Left colon (tissue), 2 donors: ENCODE data around the gene MAD1L1. TPM values are rescaled to one million over a fixed set of nuclear protein-coding genes. Genes with fewer than 3 reads are reported as not detected.
A peak's percentile ranks its signal among the peaks of the same experiment; 100 is the strongest.

ENCODE experiments used
- ATAC-seq: fragments of 200-7000 bp; cut with Tn5 transposase; one replicate; pipeline ENCODE4 v1.9.1; 2020; ENCODE audit warnings: mild to moderate bottlenecking, moderate library complexity
- DNase-seq, 2 donors: peaks; one replicate each; pipeline ENCODE4 v3.0.0-alpha.2; 2020
- intact Hi-C, 2 donors: fragments of 100-400 bp; cut with DNase I in 1 of 2; cut with micrococcal nuclease in 1 of 2; formaldehyde crosslinking; loops; one replicate each; pipeline versions ENCODE4 v1.11.2 to v1.14.0; 2022; cut with DNase I, micrococcal nuclease
- total RNA-seq, 2 donors: library from RNA; stranded (reverse); fragmentation: NEBNext Ultra II Directional; extraction: Animal tissue kit (Norgen Biotek cat#: 25700); gene quantifications; one replicate each; pipeline ENCODE4 v1.2.1, GENCODE V29; 2021
- donor health status: DM: no; HTN: no; CAD: no.
- donor health status: DM: yes; HTN: yes; CAD: no.

The MAD1L1 gene
- total RNA-seq, 2 donors from 2014 or later, result 22.1 to 28.2 TPM

DNA sequence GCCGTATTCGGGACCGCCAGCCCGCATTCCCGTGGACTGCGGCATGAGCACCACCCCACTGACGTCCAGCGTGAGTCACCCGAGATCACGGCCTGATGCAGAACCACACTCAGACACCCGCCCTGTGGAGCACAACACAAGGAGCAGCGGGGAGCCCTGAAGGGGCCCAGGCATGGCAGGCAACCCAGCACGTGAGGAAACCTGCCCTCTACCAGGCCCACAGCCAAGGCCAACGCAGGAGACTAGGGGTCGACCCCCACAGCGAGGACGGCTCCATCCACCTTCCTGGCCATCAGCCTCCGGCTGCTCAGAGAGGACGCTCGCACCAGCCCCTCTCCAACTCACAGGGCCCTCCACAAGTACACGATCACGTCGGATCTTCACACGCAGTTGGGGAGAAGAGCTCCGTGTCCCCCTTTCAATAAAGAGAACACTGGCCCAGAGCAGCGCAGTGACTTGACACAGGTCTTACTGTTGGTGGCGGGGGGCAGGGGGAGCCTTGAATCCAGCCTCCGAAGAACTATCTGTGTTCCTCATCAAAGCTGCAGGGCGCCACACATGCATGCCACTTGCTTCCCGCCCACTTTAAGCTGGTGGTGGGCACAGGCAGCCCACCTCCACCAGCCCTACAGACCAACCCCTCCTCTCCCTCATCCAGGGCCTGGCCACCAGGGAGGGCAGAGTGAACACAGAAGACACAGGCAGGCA is 22.0 kb downstream of the MAD1L1 start:
- ATAC-seq (no peak), DNase-seq (no peak)
- intact Hi-C loops, result loop anchor here in 1 of 2 donors (5.0 to 10.0 kb wide), 2 partner anchors 546 to 628 kb away; no protein-coding TSS in a partner anchor

- intact Hi-C loops, result loop anchor here in 1 of 2 donors (5.0 to 10.0 kb wide), 2 partner anchors 545 to 628 kb away; no protein-coding TSS in a partner anchor
- no peak for DNase-seq
- no peak for ATAC-seq
Observed at GRCh38 chr7:2209961-2210323, 22.8 kb downstream of the MAD1L1 start.

GRCh38 chr7:2209146-2209960 is 23.4 kb downstream of the MAD1L1 start:
- intact Hi-C loops, result no loop called here
- peak; percentile 38 to 72 for DNase-seq
- ATAC-seq, result peak; percentile 87

GRCh38 chr7:2208712-2209111 is 24.0 kb downstream of the MAD1L1 start:
- intact Hi-C loops, result no loop called here
- no peak for DNase-seq
- ATAC-seq, result no peak

DNA sequence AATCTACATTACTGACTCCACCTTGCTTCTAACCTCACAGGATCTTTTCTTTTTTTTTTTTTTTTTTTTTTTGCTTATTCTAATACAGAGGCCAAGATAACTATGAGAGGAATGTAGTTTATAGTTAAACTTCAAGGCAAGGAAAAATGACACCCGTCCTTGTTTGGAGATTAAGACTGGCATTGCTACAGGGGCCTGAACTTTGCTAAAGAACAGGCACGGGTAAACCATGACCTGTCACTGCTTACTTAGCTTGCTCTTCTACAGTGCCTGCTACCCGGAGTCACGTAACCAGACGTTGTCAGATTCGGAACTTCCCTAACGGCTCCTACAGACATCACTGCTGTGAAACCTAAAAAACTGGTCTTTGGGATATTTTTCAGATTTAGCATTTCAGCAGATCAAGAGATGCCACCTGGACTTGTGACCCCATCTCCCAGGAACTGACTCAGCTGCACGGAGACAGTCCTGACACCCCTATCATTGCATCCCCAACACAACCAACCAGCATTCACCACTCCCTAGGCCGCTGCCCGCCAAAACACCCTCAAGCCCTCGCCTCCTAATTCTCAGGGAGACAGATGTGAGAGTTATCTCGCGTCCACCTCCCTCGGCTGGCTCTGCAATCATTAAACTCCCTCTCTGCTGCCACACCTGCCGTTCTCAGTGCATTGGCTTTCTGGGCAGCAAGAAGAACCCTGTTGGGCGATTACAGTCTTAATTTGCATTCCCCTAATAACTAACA is 27.5 kb downstream of the MAD1L1 start:
- intact Hi-C loops, result no loop called here
- ATAC-seq, result no peak

GRCh38 chr7:2204446-2204845 is 28.3 kb downstream of the MAD1L1 start:
- no peak for ATAC-seq
- intact Hi-C loops, result no loop called here
- DNase-seq, result no peak

More for the DNA sequence above, 27.5 kb downstream of the MAD1L1 start:
- no peak for DNase-seq

GRCh38 chr7:2203766-2204300 is 28.9 kb downstream of the MAD1L1 start:
- intact Hi-C loops, result no loop called here
- ATAC-seq (no peak), DNase-seq (no peak)

DNA sequence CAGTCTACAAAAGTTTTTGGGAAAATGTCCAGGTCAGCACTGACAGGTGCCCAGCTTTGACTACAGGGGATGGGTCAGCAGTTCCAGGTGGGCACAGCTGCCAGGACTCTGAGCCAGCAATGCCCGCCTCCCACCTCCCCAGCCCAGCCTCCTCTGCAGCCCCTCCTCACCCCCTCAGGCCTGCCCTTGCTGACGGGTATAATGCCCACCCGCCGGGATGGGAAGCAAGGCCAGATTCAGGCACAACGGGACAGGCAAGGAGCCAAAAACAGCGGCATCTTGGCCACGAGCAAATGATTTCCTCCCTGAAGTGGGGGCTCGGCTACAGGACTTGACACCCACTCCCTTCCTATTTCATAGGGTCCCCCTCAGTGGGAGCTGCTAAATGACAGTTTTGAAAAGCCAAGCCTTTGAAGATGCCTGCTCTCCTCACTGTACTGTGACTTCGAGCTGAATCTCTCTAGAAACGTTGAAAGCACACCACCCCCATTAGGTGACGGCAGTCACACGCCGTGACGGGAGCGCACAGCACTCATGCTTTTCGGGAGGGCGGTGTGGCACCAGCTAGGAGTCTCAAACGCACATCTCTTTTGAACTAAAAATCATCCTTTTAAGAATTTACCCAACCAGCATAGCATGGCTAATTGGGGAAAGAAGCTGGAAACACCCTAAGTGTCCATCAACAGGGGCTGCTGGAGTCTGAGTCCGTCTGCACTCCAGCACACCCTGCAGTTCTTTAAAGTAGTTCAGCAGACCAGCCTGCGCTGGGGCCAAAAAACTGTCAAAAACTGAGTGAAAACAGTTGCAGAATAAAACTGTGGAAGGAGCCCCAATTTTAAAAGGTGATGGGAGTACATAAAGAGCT is 29.6 kb downstream of the MAD1L1 start:
- intact Hi-C loops, result no loop called here
- peak in 1 of 2 donors; percentile 12 for DNase-seq
- no peak for ATAC-seq

DNA sequence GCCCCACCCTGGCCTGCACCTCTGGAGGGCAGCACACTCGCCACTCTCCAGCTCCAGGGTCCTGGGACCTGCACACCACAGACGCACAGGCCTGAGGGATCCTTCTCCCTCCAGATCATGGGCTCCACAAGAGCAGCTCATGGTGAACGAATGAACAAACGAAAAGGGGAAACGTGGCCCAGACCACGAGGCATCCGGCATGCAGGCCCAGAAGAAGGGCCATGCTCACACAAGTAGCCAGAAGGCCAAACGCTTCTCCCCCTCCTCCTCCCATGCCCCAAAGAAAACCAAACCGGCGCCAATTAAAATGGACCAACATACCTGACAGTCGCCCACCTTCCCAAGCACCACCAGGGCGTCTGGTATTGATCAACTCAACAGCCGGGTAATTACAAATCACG is 30.4 kb downstream of the MAD1L1 start:
- DNase-seq (no peak), ATAC-seq (no peak)
- intact Hi-C loops, result no loop called here

GRCh38 chr7:2201686-2202360 is 30.9 kb downstream of the MAD1L1 start:
- intact Hi-C loops, result no loop called here
- ATAC-seq (no peak), DNase-seq (no peak)

DNA sequence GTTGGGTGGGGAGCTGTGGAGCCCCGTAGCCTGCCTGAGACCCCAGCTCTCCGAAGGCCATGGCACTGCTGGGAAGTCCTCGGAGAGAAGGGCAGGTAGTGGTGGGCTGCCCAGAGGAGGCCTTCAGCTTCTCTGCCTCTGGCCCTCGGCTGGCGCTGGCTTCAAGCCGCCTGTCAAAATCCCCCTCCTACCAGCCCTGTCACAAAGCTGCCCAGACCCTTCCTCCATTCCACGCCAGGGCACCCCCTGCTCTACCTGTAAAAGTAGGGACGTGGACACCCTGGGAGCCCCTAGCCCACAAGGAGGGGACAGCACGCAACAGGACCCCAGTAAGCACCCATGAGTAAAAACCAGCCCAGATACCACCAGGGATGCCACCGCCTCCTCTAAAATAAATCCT is 31.6 kb downstream of the MAD1L1 start:
- ATAC-seq, result no peak
- DNase-seq, result no peak
- intact Hi-C loops, result no loop called here

- DNase-seq, result no peak
- intact Hi-C loops, result no loop called here
- no peak for ATAC-seq
Observed at GRCh38 chr7:2200584-2200980, 32.2 kb downstream of the MAD1L1 start.

GRCh38 chr7:2199956-2200583 is 32.7 kb downstream of the MAD1L1 start:
- intact Hi-C loops, result no loop called here
- no peak for ATAC-seq

DNA sequence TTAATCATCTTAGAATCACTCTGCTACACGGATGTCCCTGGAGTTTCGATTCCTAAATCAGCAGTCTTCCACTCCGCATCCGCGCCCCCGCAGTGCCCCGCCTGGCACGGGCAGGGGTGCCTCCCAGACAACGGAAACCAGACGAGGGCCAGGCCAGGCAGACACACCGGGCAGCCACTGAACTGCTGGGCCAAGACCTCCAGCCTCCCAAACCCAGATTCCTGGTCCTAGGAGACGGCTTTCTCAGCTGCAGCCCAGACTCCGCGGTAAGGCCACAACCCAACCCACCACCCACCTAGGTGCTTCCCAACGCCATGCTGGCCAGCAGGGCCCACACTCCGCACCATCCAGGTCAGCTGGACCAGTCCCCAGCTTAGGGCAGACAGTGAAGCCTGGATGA is 33.2 kb downstream of the MAD1L1 start:
- DNase-seq (no peak), ATAC-seq (no peak)
- intact Hi-C loops, result no loop called here

More at GRCh38 chr7:2199956-2200583, 32.7 kb downstream of the MAD1L1 start:
- no peak for DNase-seq

DNA sequence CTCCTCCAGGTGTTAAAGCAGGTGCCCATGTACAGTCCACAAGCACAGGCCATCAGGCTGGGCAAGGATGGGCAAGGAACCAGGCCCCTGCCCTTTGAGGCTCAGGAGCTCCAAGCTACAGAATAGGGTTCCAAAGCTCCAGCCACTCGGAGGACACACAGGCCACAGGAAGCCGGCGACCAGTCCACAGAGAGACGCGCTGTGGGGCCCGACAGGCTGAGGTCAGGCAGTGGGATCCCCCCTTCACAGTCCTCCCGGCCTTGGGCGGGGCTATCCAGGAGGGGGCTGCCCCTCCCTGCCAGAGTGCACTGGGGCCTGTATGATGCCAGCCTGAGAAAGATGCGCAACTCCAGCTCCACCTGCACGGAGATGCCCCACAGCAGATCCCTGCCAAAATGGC is 34.0 kb downstream of the MAD1L1 start:
- DNase-seq (no peak), ATAC-seq (no peak)
- intact Hi-C loops, result no loop called here

DNA sequence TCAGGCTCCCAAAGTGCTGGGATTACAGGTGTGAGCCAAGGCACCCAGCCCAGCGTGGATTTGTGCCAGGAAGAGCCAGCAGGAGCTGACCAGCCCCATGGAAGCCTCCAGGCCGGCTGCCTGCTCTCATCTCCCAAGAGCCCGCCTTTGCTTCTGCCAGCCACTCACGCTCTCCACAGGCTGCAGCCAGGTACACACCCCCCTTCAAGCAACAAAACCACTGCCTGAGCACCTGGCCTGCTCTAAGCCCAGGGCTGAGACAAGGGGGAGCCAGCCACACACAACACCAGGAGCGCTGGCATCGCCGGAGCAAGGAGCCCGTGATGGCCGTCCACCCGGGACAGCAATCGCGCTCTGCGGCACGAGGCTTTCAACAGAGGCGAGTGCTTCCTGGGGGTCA is 34.5 kb downstream of the MAD1L1 start:
- no peak for DNase-seq
- ATAC-seq, result no peak
- intact Hi-C loops, result no loop called here

GRCh38 chr7:2197436-2198155 is 35.1 kb downstream of the MAD1L1 start:
- DNase-seq (no peak), ATAC-seq (no peak)
- intact Hi-C loops, result no loop called here
